Measurements from ENCODE around the gene CFD. TPM values are rescaled to one million over a fixed set of nuclear protein-coding genes. Genes with fewer than 3 reads are reported as not detected.

Gene CFD
- polyA plus RNA-seq, 1 donor (not counting 4 experiments of a cell fraction or from before 2014, with no cell fraction given): 0.47 TPM

- no peak for FAIRE-seq
- Histone ChIP-seq H3K4me3 (ENCODE audit: control insufficient read depth in 2 of 3, extremely low read depth in 1 of 3, insufficient read depth in 2 of 3, low read depth in 1 of 3, low read length in 3 of 3) (no peak overlapping the region), H2AFZ (ENCODE audit: control insufficient read depth, low read length) (no peak overlapping the region), H3K9me1 (ENCODE audit: control insufficient read depth, extremely low read depth, insufficient read depth, low read length) (no peaks in the 10 kb centered on the region), H3K79me2 (ENCODE audit: control insufficient read depth, insufficient read depth, low read length) (no peaks in the 10 kb centered on the region), H3K4me1 (ENCODE audit: control insufficient read depth, extremely low read depth, insufficient read depth, low read length) (no peaks in the 10 kb centered on the region), H3K27ac (ENCODE audit: control insufficient read depth, insufficient read depth, low read length) (no peak overlapping the region), H3K36me3 (ENCODE audit: control insufficient read depth in 2 of 2, extremely low read depth in 1 of 2, insufficient read depth in 2 of 2, low read length in 2 of 2) (no peaks in the 10 kb centered on the region), H3K4me2 (ENCODE audit: control insufficient read depth, extremely low read depth, insufficient read depth, low read depth, low read length) (no peak overlapping the region), H4K20me1 (ENCODE audit: control insufficient read depth, extremely low read depth, insufficient read depth, low read length) (no peaks in the 10 kb centered on the region), H3K9ac (ENCODE audit: control insufficient read depth, extremely low read depth, insufficient read depth, low read length) (no peak overlapping the region), H3K9me3 (ENCODE audit: control insufficient read depth, low read depth, low read length) (no peaks in the 10 kb centered on the region), H3K27me3 (ENCODE audit: control insufficient read depth, extremely low read depth, insufficient read depth, low read length) (peaks cover 33% of the 10 kb centered on the region)
- dilution Hi-C loops (cut with MboI; ENCODE audit: extremely low pct_ligation_motif_present, low sequenced_read_pairs): no loop called here
- no peak for DNase-seq (ENCODE audit: low read depth, low spot score)
- TF ChIP-seq CTCF (optimal IDR thresholded peaks at IDR 0.05 in 1 of 3, IDR thresholded peaks at IDR 0.05 in 1 of 3, conservative IDR thresholded peaks at IDR 0.05 in 1 of 3; ENCODE audit: extremely low read depth in 1 of 3, insufficient read depth in 2 of 3, low read length in 3 of 3): no peak
- no peak for TF ChIP-seq EZH2 (IDR thresholded peaks at IDR 0.05; ENCODE audit: low read length)
These were observed 25.2 kb upstream of the CFD start for GRCh38 chr19:834216-834615.

- Histone ChIP-seq H3K9ac (ENCODE audit: control insufficient read depth, extremely low read depth, insufficient read depth, low read length) (no peak overlapping the region), H3K9me3 (ENCODE audit: control insufficient read depth, low read depth, low read length) (no peaks in the 10 kb centered on the region), H4K20me1 (ENCODE audit: control insufficient read depth, extremely low read depth, insufficient read depth, low read length) (no peaks in the 10 kb centered on the region), H3K36me3 (ENCODE audit: control insufficient read depth in 2 of 2, extremely low read depth in 1 of 2, insufficient read depth in 2 of 2, low read length in 2 of 2) (no peaks in the 10 kb centered on the region), H3K79me2 (ENCODE audit: control insufficient read depth, insufficient read depth, low read length) (no peaks in the 10 kb centered on the region), H3K27ac (ENCODE audit: control insufficient read depth, insufficient read depth, low read length) (no peak overlapping the region), H2AFZ (ENCODE audit: control insufficient read depth, low read length) (no peak overlapping the region), H3K9me1 (ENCODE audit: control insufficient read depth, extremely low read depth, insufficient read depth, low read length) (no peaks in the 10 kb centered on the region), H3K27me3 (ENCODE audit: control insufficient read depth, extremely low read depth, insufficient read depth, low read length) (peaks cover 33% of the 10 kb centered on the region), H3K4me3 (ENCODE audit: control insufficient read depth in 2 of 3, extremely low read depth in 1 of 3, insufficient read depth in 2 of 3, low read depth in 1 of 3, low read length in 3 of 3) (no peak overlapping the region), H3K4me1 (ENCODE audit: control insufficient read depth, extremely low read depth, insufficient read depth, low read length) (no peaks in the 10 kb centered on the region), H3K4me2 (ENCODE audit: control insufficient read depth, extremely low read depth, insufficient read depth, low read depth, low read length) (no peak overlapping the region)
- TF ChIP-seq CTCF (optimal IDR thresholded peaks at IDR 0.05 in 1 of 3, IDR thresholded peaks at IDR 0.05 in 1 of 3, conservative IDR thresholded peaks at IDR 0.05 in 1 of 3; ENCODE audit: extremely low read depth in 1 of 3, insufficient read depth in 2 of 3, low read length in 3 of 3) (no peak), EZH2 (IDR thresholded peaks at IDR 0.05; ENCODE audit: low read length) (no peak)
- dilution Hi-C loops (cut with MboI; ENCODE audit: extremely low pct_ligation_motif_present, low sequenced_read_pairs): no loop called here
- FAIRE-seq: no peak
- DNase-seq (ENCODE audit: low read depth, low spot score): no peak
These were observed 24.2 kb upstream of the CFD start for GRCh38 chr19:835210-835810.
